Stomach smooth muscle (tissue), 2 donors: ENCODE measurements around the gene CEL.
A peak's percentile ranks its signal among the peaks of the same experiment; 100 is the strongest.
"Not testable (repeated sequence)": the region's sequence is repeated elsewhere in the genome, so short reads cannot be mapped to it uniquely, and the experiment has no call there.

Experiments used
- H3K27ac ChIP-seq: one replicate; pipeline ENCODE4 v1.7.0; 2013; ENCODE audit warnings: mild to moderate bottlenecking, low read length, inconsistent platforms
- H3K27me3 ChIP-seq, 2 donors: one replicate each; pipeline ENCODE4 v1.7.0; 2013; ENCODE audit warnings: low read length in 2 of 2; ENCODE audit not compliant: insufficient read depth in 2 of 2, control insufficient read depth in 1 of 2
- H3K36me3 ChIP-seq, 2 donors: one replicate each; pipeline ENCODE4 v1.7.0; 2013; ENCODE audit warnings: low read length in 2 of 2; ENCODE audit not compliant: control insufficient read depth in 2 of 2, insufficient read depth in 2 of 2
- H3K4me1 ChIP-seq: one replicate; pipeline ENCODE4 v1.7.0; 2013; ENCODE audit warnings: low read length; ENCODE audit not compliant: control insufficient read depth, insufficient read depth
- H3K4me3 ChIP-seq, 2 donors: one replicate each; pipeline ENCODE4 v1.7.0; 2013; ENCODE audit warnings: low read length in 2 of 2
- H3K9ac ChIP-seq, 2 donors: one replicate each; pipeline ENCODE4 v1.7.0; 2013; ENCODE audit warnings: low read length in 2 of 2, mild to moderate bottlenecking in 1 of 2
- H3K9me3 ChIP-seq, 2 donors: one replicate each; pipeline ENCODE4 v1.7.0; 2013; ENCODE audit warnings: low read length in 2 of 2; ENCODE audit not compliant: control insufficient read depth in 2 of 2
- donor health status: healthy.
- donor health status: Pancreatic carcinoma.

The CEL gene

GRCh38 chr9:133061764-133062145 lies at the start of gene CEL:
CEL (plus strand) TSS chr9:133061981; CDS start chr9:133062003, 22 bp downstream.
- H3K9ac ChIP-seq, H3K9me3 ChIP-seq, H3K27me3 ChIP-seq, H3K4me1 ChIP-seq, H3K36me3 ChIP-seq, H3K4me3 ChIP-seq, H3K27ac ChIP-seq: not testable (repeated sequence)

GRCh38 chr9:133014696-133015095 lies 47.1 kb upstream of the CEL start:
- Histone ChIP-seq H3K9ac (no peak overlapping the region), H3K27ac (no peak overlapping the region), H3K36me3 (no peaks in the 10 kb centered on the region), H3K9me3 (peaks cover 4 to 10% of the 10 kb centered on the region in 2 donors), H3K4me3 (no peak overlapping the region), H3K4me1 (no peaks in the 10 kb centered on the region), H3K27me3 (peaks cover 0 to 3% of the 10 kb centered on the region in 2 donors)

DNA sequence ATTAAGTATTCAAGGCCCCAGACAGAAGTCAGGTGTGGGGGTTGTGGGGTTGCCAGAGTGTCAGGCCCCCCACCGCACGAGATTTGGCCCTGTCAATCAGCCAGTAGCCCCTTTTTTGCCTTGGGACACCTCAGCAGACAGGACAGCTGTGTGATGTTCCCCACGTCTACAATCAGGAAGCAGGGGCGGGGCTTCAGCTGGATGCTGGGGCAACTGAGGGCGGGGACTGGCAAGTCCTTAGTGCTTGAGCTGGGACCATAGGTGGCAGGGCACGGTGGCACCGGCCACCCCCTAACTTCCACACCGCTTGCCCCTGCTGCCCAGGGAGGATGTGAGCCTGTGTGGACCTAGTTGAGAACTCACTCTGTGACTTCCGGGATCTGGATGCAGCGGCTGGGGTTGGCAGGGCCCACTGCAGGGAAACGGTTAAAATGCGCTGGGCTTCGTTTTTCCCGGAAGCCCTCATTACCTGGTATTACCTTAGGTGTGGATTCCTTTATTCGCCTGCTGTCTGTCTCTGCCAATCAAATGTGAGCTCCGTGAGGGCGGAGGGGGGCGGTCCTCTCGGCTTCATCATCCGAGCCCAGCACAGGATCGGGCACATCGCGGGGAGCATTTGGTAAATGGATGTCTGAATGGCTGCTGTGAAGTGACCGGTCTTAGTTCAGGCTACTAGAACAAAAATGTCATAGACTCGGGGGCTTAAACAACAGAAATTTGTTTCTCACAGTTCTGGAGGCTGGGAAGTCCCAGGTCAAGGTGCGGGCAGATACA lies 38.5 kb upstream of the CEL start:
- no peaks in the 10 kb centered on the region for H3K36me3 ChIP-seq
- H3K4me3 ChIP-seq: no peak overlapping the region
- no peaks in the 10 kb centered on the region for H3K27me3 ChIP-seq
- no peaks in the 10 kb centered on the region for H3K9me3 ChIP-seq
- no peaks in the 10 kb centered on the region for H3K4me1 ChIP-seq
- no peak overlapping the region for H3K9ac ChIP-seq
- no peak overlapping the region for H3K27ac ChIP-seq

DNA sequence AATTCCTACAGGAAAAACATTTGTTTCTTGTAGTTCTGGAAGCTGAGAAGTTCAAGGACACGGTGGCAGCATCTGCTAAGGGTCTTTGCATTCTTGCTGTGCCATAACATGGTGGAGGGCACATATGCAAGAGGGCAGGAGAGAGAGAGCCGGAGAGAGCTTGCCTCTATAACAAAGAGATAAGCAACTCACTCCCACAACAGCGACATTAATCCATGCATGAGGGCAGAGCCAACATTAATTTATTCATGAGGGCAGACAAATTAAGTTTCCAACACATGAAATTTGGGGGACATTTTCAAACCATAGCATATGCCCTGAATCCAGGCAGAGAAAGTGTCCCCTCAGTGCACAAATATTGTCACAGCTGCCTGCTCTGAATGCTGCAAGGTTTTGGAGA lies 35.4 kb upstream of the CEL start:
- no peaks in the 10 kb centered on the region for H3K9me3 ChIP-seq
- H3K27me3 ChIP-seq: no peaks in the 10 kb centered on the region
- no peaks in the 10 kb centered on the region for H3K36me3 ChIP-seq
- peaks cover 17% of the 10 kb centered on the region for H3K4me1 ChIP-seq
- no peak overlapping the region for H3K4me3 ChIP-seq
- no peak overlapping the region for H3K9ac ChIP-seq
- no peak overlapping the region for H3K27ac ChIP-seq

DNA sequence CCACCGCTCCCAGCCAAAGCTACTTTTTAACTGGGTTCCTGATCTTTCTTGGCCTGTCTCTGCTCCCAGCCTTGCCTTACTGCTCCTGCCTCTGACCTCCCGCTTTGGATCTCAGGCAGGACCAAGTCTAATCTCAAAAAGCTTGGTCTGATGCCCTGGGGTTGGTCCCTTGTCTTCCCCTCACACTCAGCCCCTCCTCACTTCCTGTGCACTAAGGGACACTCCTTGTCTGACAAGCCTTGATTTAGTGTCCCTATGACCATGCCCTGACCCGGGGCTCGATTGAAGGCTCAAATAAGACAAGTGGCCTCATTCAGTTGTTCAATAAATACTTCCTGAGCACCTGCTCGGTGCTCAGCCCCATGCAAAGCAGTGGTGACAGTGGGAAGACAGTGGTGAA lies 34.6 kb upstream of the CEL start:
- Histone ChIP-seq H3K9ac (no peak overlapping the region), H3K27ac (no peak overlapping the region), H3K27me3 (no peaks in the 10 kb centered on the region), H3K4me1 (peaks cover 24% of the 10 kb centered on the region), H3K4me3 (no peak overlapping the region), H3K9me3 (no peaks in the 10 kb centered on the region), H3K36me3 (no peaks in the 10 kb centered on the region)

GRCh38 chr9:133028221-133028620 lies 33.6 kb upstream of the CEL start:
- H3K9ac ChIP-seq: no peak overlapping the region
- H3K4me3 ChIP-seq: no peak overlapping the region
- peaks cover 31% of the 10 kb centered on the region for H3K4me1 ChIP-seq
- no peaks in the 10 kb centered on the region for H3K9me3 ChIP-seq
- H3K27ac ChIP-seq: no peak overlapping the region
- peaks cover 0 to 3% of the 10 kb centered on the region in 2 donors for H3K36me3 ChIP-seq
- H3K27me3 ChIP-seq: no peaks in the 10 kb centered on the region

DNA sequence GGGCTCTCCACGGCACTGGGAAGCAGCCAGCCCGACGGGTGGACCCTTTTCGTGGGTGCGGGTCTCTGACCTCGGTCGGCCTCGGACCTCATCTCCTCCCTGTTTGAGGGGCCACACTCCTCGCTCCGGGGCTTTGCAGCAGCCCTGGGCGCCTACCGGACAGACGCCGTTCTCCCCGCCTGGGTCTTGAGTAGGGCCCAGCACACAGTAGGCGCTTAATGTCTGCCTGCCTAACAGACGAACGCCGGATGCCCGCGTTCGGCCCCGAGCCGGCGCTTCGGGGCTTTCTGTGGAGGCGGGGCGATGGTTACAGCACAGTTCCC lies 31.8 kb upstream of the CEL start:
- H3K27ac ChIP-seq: peak overlapping the region; percentile 77
- H3K9me3 ChIP-seq: no peaks in the 10 kb centered on the region
- peak overlapping the region; percentile 80 to 97 for H3K4me3 ChIP-seq
- H3K36me3 ChIP-seq: peaks cover 0 to 4% of the 10 kb centered on the region in 2 donors
- H3K4me1 ChIP-seq: peaks cover 35% of the 10 kb centered on the region
- peak overlapping the region; percentile 91 to 93 for H3K9ac ChIP-seq
- no peaks in the 10 kb centered on the region for H3K27me3 ChIP-seq

DNA sequence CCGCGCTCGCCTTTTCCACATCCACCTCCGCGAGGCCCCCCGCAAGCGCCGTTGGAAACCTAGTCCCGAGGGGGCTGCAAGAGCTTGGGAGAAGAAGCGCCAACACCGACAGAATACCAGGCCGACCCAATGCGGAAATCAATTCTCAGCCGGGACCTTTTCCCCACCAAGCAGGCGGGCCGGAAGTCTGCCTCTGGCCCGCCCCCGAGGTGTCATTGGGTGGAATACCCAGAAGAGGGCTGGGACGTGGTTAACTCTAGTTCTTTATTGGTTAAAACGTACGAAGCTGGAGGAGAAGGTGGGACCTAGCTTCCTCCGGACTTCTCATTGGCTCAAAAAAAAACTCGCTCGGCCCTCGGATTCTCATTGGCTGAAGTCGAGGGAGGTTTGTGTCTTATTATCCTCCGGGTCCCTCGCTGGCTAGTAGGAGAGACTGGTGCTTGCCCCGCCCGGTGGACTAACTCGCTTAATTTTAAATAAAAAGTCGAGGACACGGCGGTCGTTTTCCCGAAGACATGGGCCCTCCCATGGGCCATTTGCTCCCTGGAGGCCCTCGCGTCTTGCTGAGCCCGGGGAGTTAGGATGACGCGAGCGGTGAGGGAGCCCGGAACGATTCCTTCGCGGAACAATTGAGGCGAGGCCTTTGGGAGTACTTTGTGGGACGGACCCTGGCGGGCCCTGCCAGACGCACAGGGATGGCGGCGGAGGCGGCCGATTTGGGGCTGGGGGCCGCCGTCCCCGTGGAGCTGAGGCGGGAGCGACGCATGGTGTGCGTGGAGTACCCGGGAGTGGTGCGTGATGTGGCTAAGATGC lies 31.3 kb upstream of the CEL start, which contains the start of gene GTF3C5:
TSS of gene GTF3C5 (plus strand) at position 681 of the 813 bp plus-strand sequence. CDS start at position 696, 15 bp downstream.
- no peaks in the 10 kb centered on the region for H3K27me3 ChIP-seq
- peak within 1 kb of the TSS; percentile 91 to 94 for H3K9ac ChIP-seq
- peaks cover 37% of the 10 kb centered on the region for H3K4me1 ChIP-seq
- H3K4me3 ChIP-seq: peak within 1 kb of the TSS; percentile 81 to 97
- H3K27ac ChIP-seq: peak within 1 kb of the TSS; percentile 77
- H3K36me3 ChIP-seq: peaks cover 0 to 4% of the 10 kb centered on the region in 2 donors
- no peaks in the 10 kb centered on the region for H3K9me3 ChIP-seq

GRCh38 chr9:133031130-133031422 lies 30.7 kb upstream of the CEL start:
- H3K36me3 ChIP-seq: peaks cover 0 to 4% of the 10 kb centered on the region in 2 donors
- H3K9ac ChIP-seq: peak overlapping the region; percentile 89 to 94
- H3K27me3 ChIP-seq: no peaks in the 10 kb centered on the region
- H3K27ac ChIP-seq: peak overlapping the region; percentile 77
- H3K9me3 ChIP-seq: no peaks in the 10 kb centered on the region
- peaks cover 37% of the 10 kb centered on the region for H3K4me1 ChIP-seq
- H3K4me3 ChIP-seq: peak overlapping the region; percentile 81 to 97

DNA sequence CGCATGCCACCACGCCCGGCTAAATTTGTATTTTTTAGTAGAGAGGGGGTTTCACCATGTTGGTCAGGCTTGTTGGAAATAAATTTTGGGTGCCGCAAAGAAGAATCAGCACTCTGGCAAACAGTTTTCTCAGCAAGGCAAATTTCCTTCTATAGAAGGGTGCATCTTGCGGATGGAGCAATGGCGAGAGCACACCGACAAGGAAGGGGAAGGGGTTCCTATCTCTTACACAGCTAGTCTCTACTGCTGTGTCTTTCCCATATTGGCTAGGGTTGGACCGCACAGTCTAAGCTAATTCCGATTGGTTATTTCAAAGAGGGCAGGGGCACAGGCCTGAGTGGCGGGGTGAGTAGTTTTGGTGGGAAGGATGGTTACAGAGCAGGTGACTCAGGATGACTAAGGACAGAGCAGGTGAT lies 30.3 kb upstream of the CEL start:
- Histone ChIP-seq H3K27ac (no peak overlapping the region), H3K36me3 (peaks cover 0 to 4% of the 10 kb centered on the region in 2 donors), H3K4me3 (peak overlapping the region; percentile 81 to 97), H3K9ac (peak overlapping the region; percentile 89 to 94), H3K27me3 (no peaks in the 10 kb centered on the region), H3K4me1 (peaks cover 37% of the 10 kb centered on the region), H3K9me3 (no peaks in the 10 kb centered on the region)

DNA sequence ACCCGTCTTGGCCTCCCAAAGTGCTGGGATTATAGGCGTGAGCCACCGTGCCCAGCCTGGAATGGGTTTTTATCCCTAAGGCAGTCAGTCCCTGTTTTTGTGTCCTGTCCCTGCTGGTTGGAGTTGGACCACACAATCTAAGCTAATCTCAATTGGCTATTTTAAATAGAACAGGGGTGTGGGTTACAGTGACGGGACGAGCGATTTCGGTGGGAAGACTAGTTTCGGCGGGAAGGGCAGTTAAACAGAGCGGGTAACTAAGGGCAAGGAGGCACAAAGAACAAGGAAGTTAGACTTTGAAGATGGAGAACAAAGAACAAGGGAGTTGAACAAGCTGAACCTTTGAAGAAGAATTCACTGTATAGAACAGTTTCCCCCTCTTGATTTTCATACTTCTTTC lies 29.6 kb upstream of the CEL start:
- Histone ChIP-seq H3K4me3 (peak overlapping the region; percentile 40 to 81), H3K27ac (no peak overlapping the region), H3K9ac (no peak overlapping the region), H3K36me3 (peaks cover 0 to 4% of the 10 kb centered on the region in 2 donors), H3K27me3 (no peaks in the 10 kb centered on the region), H3K9me3 (no peaks in the 10 kb centered on the region), H3K4me1 (peaks cover 37% of the 10 kb centered on the region)
